B cell (primary cell): ENCODE results near the gene ERI3.

ENCODE experiments used
- EZH2 ChIP-seq: IDR thresholded peaks from 2 replicates; pipeline ENCODE4 v1.6.1; 2012; ENCODE audit warnings: borderline replicate concordance, low read depth, mild to moderate bottlenecking, moderate library complexity, low read length; ENCODE audit not compliant: insufficient read depth, poor library complexity, severe bottlenecking
- TF ChIP-seq, protein P1 (sequence below): fragments of 200-600 bp; IDR thresholded peaks from one replicate; pipeline ENCODE4 v1.8.0; 2022; ENCODE audit warnings: antibody characterized with exemption, mild to moderate bottlenecking

DNA sequence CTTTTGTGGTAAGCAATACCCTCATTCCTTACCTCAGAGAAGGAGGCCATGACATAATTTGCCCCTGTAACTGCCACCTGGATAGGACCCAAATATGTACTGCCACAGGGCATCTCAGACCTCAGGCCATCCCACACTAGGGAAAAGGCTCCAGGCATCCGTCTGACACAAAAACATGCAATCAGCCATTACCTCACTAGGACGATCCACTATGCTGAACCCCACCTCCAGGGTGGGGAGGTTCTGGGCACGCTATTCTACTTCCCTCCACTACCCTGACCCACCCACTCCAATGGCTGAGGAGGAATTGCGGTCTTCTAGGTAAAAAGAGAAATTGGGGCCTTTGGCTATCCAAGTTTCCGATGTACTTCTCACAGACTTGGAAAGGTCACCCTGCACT, 53.6 kb downstream of the ERI3 start:
- TF ChIP-seq, protein P1, sequence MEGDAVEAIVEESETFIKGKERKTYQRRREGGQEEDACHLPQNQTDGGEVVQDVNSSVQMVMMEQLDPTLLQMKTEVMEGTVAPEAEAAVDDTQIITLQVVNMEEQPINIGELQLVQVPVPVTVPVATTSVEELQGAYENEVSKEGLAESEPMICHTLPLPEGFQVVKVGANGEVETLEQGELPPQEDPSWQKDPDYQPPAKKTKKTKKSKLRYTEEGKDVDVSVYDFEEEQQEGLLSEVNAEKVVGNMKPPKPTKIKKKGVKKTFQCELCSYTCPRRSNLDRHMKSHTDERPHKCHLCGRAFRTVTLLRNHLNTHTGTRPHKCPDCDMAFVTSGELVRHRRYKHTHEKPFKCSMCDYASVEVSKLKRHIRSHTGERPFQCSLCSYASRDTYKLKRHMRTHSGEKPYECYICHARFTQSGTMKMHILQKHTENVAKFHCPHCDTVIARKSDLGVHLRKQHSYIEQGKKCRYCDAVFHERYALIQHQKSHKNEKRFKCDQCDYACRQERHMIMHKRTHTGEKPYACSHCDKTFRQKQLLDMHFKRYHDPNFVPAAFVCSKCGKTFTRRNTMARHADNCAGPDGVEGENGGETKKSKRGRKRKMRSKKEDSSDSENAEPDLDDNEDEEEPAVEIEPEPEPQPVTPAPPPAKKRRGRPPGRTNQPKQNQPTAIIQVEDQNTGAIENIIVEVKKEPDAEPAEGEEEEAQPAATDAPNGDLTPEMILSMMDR = no peak
- TF ChIP-seq EZH2 = no peak
